ENCODE results near the gene LSM12. TPM values are rescaled to one million over a fixed set of nuclear protein-coding genes. Genes with fewer than 3 reads are reported as not detected.

Gene LSM12
- total RNA-seq, 2 experiments from 2014 or later, result 79.8 to 83.9 TPM

DNA sequence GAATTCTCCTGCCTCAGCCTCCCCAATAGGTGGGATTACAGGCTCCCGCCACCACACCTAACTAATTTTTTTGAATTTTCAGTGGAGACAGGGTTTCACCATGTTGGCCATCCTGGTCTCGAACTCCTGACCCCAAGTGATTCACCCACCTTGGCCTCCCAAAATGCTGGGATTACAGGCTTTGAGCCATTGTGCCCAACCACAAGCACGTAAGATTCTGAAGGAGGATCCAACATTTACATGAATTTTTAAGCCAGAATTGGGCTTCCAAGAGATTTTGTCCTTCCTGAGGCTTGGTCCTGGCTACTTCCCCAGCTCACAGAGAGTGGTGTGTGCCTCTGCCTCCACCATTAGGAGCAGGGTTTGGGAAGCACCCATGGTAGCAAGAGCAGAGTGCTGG lies 15.2 kb upstream of the LSM12 start:
- H3K4me3 Mint-ChIP-seq, result no peak overlapping the region
- H3K9me3 Mint-ChIP-seq, result no peaks in the 10 kb centered on the region
- no peak overlapping the region for H3K27ac Mint-ChIP-seq
- no peak for DNase-seq
- H3K4me1 Mint-ChIP-seq (ENCODE audit: low read depth), result peaks cover 5% of the 10 kb centered on the region
- H3K36me3 Mint-ChIP-seq (ENCODE audit: low read depth), result peaks cover 9% of the 10 kb centered on the region
- intact Hi-C loops (cut with micrococcal nuclease), result no loop called here
- no peaks in the 10 kb centered on the region for H3K27me3 Mint-ChIP-seq (ENCODE audit: low read depth)
- CTCF ChIA-PET, result no interaction called here

DNA sequence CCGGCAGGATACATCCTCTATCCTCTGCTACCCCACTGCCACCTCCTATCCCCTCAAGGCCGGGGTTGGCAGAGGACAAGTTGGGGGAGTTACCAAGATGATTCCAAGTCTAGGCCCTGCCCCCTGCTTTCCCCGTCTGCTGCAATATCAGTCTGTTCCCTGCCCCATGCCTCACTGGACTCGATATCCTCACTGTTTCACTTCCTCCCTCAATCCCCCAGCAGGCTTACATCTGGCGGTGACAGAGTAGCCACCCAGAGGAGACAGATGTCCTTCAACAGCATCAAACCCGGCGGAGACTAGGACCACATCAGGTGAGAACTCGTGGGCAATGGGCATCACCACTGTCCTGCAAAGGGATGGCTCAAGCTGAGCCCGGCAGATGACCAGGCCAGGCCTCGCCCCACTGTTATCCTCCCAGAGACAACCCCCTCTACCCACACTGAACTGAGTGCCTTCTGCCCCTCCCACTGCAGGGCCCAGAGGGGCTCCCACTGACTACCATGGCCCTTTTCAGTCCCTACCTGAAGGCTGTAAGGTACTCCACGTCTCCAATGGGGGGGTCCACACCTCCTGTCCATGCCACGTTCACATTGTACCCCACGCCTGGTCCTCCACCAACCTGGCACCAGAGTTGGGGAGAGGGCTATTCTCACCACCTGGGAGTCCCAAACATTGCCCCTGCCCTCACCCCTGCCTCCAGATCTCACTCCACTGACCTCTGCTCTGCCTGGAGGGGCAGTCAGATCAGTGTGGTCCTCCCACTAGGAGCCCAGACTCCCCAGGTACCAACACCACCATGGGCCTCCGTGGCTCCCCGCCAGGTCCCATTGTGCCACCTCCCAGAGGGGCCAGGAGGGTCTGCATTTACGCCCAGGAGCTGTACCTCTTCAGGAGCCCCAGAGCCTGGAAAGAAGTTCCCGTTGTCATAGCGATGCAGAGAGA lies 13.7 kb upstream of the LSM12 start:
- Mint-ChIP-seq H3K27ac (no peak overlapping the region), H3K4me1 (ENCODE audit: low read depth) (no peaks in the 10 kb centered on the region), H3K9me3 (no peaks in the 10 kb centered on the region), H3K36me3 (ENCODE audit: low read depth) (peaks cover 9% of the 10 kb centered on the region), H3K4me3 (no peak overlapping the region), H3K27me3 (ENCODE audit: low read depth) (no peaks in the 10 kb centered on the region)
- CTCF ChIA-PET, result interaction anchor here (0.5 kb wide), 1 partner anchor 160 kb away, joined by 4 read pairs; no protein-coding TSS in a partner anchor
- intact Hi-C loops (cut with micrococcal nuclease), result no loop called here
- DNase-seq, result no peak

DNA sequence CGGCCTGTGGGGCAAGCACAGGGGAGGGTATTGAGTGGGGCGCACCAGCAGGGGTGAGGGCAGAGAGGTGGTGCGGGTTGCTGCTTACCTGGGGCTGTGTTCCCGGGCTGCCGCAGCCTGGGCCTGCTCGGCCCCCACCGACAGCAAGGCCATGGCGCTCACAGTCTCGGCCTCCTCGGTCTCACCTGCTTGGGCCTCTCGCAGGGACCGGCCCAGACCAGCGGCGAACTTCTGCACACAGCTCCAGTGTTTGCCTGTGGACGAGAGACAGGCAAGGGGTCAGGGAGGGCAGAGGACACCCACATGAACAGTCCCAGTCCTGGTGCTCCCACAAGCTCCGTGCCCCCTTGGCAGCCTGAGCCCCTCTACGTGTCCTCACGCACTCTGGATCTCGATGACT lies 11.9 kb upstream of the LSM12 start:
- intact Hi-C loops (cut with micrococcal nuclease), result no loop called here
- H3K27me3 Mint-ChIP-seq (ENCODE audit: low read depth), result no peaks in the 10 kb centered on the region
- H3K4me1 Mint-ChIP-seq (ENCODE audit: low read depth), result no peaks in the 10 kb centered on the region
- peaks cover 13% of the 10 kb centered on the region for H3K36me3 Mint-ChIP-seq (ENCODE audit: low read depth)
- no peak for DNase-seq
- no peak overlapping the region for H3K4me3 Mint-ChIP-seq
- no peak overlapping the region for H3K27ac Mint-ChIP-seq
- no peaks in the 10 kb centered on the region for H3K9me3 Mint-ChIP-seq
- CTCF ChIA-PET, result no interaction called here

DNA sequence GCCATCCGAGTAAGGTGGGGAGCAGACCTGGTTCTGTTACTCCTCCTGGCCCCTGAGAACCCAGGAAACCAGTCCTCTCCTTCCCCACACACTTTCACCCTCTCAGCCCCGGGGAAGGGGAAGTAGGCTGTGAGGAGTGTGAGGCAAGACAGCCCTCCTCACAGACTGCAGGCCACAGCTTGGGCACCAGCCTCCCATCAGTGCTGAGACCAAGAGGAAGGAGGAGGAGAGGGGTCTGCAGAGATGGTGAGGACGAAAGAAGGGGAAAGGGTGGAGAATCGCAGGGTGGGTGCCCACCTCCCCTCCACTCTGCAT lies 11.1 kb upstream of the LSM12 start:
- H3K27me3 Mint-ChIP-seq (ENCODE audit: low read depth), result no peaks in the 10 kb centered on the region

DNA sequence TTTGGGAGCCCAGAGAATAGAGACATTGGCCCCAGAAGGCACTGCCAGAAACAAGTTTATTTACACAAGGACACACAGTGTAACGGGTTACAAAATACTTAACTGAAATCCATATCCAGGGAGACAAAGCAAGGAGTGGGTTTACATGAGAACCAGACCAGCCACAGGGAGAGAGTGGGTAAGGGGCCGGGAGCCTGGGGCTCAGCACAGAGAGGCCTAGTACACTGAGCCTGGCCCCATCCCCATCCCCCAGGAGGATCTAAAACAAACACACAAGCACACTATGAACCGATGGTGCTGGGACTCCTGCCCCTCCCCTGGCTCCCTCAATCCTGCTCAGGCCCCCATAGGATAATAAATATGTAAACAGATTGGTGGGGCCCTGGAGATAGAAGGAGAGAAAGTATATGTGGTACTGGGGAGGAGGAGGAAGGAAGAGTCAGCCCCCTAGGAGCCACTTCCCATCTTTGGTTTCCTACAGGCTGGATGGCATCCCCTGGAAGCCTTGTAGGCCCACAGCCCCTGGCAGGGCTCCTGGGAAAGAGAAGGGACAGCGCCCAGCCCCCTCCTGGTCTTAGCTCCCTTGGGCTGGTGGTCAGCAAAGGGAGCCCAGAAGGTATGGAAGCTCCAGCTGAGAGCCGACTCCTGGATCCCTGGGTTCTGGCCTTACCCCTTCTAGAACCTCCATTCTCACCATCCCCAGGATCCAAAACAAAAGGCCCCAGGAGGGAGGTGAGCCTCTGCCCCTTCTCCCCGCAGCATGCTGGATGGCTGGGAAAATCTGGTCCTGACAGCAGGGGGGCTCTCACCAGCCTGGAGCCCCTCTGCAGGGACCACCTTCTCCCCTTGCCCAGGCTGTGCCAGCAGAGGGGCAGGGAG lies 10.5 kb upstream of the LSM12 start:
- peaks cover 10% of the 10 kb centered on the region for H3K36me3 Mint-ChIP-seq (ENCODE audit: low read depth)
- H3K27ac Mint-ChIP-seq, result no peak overlapping the region
- intact Hi-C loops (cut with micrococcal nuclease), result no loop called here

More for the DNA sequence above, 11.1 kb upstream of the LSM12 start:
- no peak overlapping the region for H3K4me3 Mint-ChIP-seq
- DNase-seq, result no peak
- peaks cover 5% of the 10 kb centered on the region for H3K4me1 Mint-ChIP-seq (ENCODE audit: low read depth)
- H3K9me3 Mint-ChIP-seq, result no peaks in the 10 kb centered on the region
- intact Hi-C loops (cut with micrococcal nuclease), result no loop called here
- no peak overlapping the region for H3K27ac Mint-ChIP-seq
- H3K36me3 Mint-ChIP-seq (ENCODE audit: low read depth), result peaks cover 11% of the 10 kb centered on the region
- CTCF ChIA-PET, result no interaction called here

DNA sequence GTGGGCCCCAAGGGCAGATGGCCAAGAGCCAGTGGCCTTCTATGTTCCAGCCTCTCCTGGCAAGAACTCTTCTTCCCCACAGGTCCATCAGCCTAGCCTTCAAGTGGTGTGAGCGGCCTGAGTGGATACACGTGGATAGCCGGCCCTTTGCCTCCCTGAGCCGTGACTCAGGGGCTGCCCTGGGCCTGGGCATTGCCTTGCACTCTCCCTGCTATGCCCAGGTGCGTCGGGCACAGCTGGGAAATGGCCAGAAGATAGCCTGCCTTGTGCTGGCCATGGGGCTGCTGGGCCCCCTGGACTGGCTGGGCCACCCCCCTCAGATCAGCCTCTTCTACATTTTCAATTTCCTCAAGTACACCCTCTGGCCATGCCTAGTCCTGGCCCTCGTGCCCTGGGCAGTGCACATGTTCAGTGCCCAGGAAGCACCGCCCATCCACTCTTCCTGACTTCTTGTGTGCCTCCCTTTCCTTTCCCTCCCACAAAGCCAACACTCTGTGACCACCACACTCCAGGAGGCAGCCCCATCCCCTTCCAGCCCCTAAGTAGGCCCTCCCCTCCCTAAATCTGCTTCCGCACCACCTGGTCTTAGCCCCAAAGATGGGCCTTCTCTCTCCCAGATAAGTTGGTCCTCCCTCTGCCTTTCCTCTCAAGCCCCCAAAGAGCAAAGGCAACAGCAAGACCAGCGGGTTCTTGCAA lies 9.3 kb upstream of the LSM12 start:
- H3K27me3 Mint-ChIP-seq (ENCODE audit: low read depth), result no peaks in the 10 kb centered on the region
- H3K36me3 Mint-ChIP-seq (ENCODE audit: low read depth), result peaks cover 10% of the 10 kb centered on the region
- CTCF ChIA-PET, result interaction anchor here (1.4 kb wide), 1 partner anchor 41 kb away, joined by 5 read pairs; no protein-coding TSS in a partner anchor
- no peak overlapping the region for H3K27ac Mint-ChIP-seq
- H3K4me1 Mint-ChIP-seq (ENCODE audit: low read depth), result peaks cover 16% of the 10 kb centered on the region
- no peak overlapping the region for H3K4me3 Mint-ChIP-seq
- intact Hi-C loops (cut with micrococcal nuclease), result no loop called here
- DNase-seq, result no peak
- no peaks in the 10 kb centered on the region for H3K9me3 Mint-ChIP-seq

More for the DNA sequence above, 10.5 kb upstream of the LSM12 start:
- H3K9me3 Mint-ChIP-seq, result no peaks in the 10 kb centered on the region
- H3K27me3 Mint-ChIP-seq (ENCODE audit: low read depth), result no peaks in the 10 kb centered on the region
- H3K4me1 Mint-ChIP-seq (ENCODE audit: low read depth), result peaks cover 7% of the 10 kb centered on the region
- CTCF ChIA-PET, result no interaction called here
- no peak overlapping the region for H3K4me3 Mint-ChIP-seq
- DNase-seq, result no peak

DNA sequence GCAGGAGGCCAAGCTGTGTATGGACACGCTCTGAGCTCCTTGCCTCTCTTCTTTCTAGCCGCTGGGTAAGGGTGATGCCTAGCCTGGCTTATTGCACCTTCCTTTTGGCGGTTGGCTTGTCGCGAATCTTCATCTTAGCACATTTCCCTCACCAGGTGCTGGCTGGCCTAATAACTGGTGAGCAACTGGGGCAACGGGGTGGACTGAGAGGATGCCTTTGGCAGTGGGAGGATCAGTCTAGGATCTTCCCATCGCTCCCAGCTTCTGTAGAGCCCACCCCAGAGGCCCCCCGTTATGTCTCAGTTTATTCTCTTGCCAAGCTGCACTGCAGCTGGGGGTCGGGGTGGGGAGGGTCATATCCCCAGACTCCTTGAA lies 8.4 kb upstream of the LSM12 start:
- no peak for DNase-seq
- H3K9me3 Mint-ChIP-seq, result no peaks in the 10 kb centered on the region
- intact Hi-C loops (cut with micrococcal nuclease), result no loop called here
- no peaks in the 10 kb centered on the region for H3K27me3 Mint-ChIP-seq (ENCODE audit: low read depth)
- peaks cover 10% of the 10 kb centered on the region for H3K36me3 Mint-ChIP-seq (ENCODE audit: low read depth)
- H3K4me1 Mint-ChIP-seq (ENCODE audit: low read depth), result peaks cover 22% of the 10 kb centered on the region
- CTCF ChIA-PET, result interaction anchor here (1.4 to 1.8 kb wide), 2 partner anchors 9 to 42 kb away, joined by 4 to 5 read pairs; no protein-coding TSS in a partner anchor
- no peak overlapping the region for H3K4me3 Mint-ChIP-seq
- H3K27ac Mint-ChIP-seq, result no peak overlapping the region

DNA sequence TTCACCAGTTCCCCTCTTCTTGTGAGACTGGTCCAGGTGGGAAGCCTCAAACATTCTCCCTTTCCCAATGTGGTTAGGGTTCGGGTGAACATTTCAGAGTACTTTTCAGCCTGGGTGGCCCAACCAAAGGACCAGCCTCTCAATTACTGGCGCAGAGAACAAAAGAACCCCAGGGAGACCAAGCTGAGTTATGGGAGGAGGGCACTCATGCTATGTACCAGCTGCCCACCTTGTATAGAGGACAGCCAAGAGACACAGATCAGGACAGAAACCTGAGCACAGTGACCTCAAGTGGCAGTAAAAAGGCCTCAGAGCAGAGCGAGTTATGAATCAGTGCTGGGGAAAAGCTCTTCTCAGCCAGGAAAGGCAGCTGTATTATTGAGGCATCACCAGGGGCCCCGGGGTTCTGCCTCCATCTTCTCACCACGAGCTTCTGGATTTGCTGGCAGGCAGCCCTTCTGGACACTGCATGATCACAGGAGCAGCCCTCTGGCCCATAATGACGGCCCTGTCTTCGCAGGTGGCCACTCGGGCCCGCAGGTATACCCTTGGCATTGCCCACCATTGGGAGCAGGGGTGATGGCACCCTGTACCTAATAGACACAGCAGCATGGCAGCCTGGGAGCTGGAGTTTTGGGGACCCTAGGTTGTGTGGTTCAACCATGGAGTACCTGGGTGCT lies 7.9 kb upstream of the LSM12 start:
- no peak for DNase-seq
- CTCF ChIA-PET, result interaction anchor here (1.4 to 1.8 kb wide), 2 partner anchors 9 to 42 kb away, joined by 4 to 5 read pairs; no protein-coding TSS in a partner anchor
- Mint-ChIP-seq H3K36me3 (ENCODE audit: low read depth) (peaks cover 10% of the 10 kb centered on the region), H3K4me3 (no peak overlapping the region), H3K9me3 (no peaks in the 10 kb centered on the region), H3K27me3 (ENCODE audit: low read depth) (no peaks in the 10 kb centered on the region), H3K4me1 (ENCODE audit: low read depth) (peaks cover 24% of the 10 kb centered on the region), H3K27ac (no peak overlapping the region)
- intact Hi-C loops (cut with micrococcal nuclease), result no loop called here

DNA sequence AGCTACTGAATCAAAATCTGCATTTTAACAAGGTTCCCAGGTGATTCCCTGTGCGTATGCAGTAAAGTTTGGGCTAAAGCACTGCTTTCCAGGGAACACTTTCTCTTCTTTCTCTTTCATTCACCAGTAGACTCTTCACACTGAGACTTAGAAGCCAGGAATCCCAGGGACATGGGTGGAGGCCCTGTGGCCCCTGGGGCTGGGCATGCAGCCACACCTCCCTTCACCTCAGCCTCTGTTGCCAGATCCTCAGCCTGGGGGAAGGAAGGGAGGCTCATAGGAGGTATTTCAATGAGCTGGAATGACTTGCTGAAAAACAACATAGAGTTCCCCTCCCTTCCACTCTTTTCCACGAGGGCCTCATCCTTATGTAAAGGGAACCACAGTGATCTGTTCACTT lies 5.3 kb upstream of the LSM12 start:
- Mint-ChIP-seq H3K4me1 (ENCODE audit: low read depth) (peaks cover 36% of the 10 kb centered on the region), H3K9me3 (no peaks in the 10 kb centered on the region), H3K27ac (peak overlapping the region; percentile 59), H3K36me3 (ENCODE audit: low read depth) (peaks cover 3% of the 10 kb centered on the region), H3K4me3 (peak overlapping the region; percentile 98), H3K27me3 (ENCODE audit: low read depth) (no peaks in the 10 kb centered on the region)
- CTCF ChIA-PET, result interaction anchor here (0.8 kb wide), 1 partner anchor 95 kb away, joined by 3 read pairs; no protein-coding TSS in a partner anchor
- DNase-seq, result no peak
- intact Hi-C loops (cut with micrococcal nuclease), result loop anchor here (2.0 kb wide), 2 partner anchors 57 to 67 kb away; partner anchors contain the start of gene TMEM101

DNA sequence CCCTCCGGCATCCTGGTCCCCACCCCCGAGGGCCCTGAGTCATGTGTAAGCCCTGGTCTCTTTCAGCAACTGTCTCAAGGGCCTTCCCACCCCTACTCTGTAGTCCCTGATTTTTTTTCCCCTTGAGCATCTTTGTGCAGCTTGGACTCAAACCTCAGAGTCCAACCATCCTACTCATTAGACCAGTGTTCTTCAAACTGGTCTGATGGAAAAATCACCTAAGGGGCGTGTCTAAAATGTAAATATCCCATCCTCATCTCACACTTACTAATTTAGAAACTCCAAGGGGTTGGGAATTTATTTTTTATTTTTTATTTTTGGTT lies 4.7 kb upstream of the LSM12 start:
- H3K9me3 Mint-ChIP-seq, result no peaks in the 10 kb centered on the region
- CTCF ChIA-PET, result interaction anchor here (0.8 kb wide), 1 partner anchor 95 kb away, joined by 3 read pairs; no protein-coding TSS in a partner anchor
- no peak for DNase-seq
- intact Hi-C loops (cut with micrococcal nuclease), result loop anchor here (2.0 kb wide), 2 partner anchors 56 to 68 kb away; partner anchors contain the start of gene TMEM101
- H3K4me3 Mint-ChIP-seq, result peak overlapping the region; percentile 98
- H3K4me1 Mint-ChIP-seq (ENCODE audit: low read depth), result peaks cover 39% of the 10 kb centered on the region
- H3K36me3 Mint-ChIP-seq (ENCODE audit: low read depth), result peaks cover 3% of the 10 kb centered on the region
- no peaks in the 10 kb centered on the region for H3K27me3 Mint-ChIP-seq (ENCODE audit: low read depth)
- H3K27ac Mint-ChIP-seq, result peak overlapping the region; percentile 96

DNA sequence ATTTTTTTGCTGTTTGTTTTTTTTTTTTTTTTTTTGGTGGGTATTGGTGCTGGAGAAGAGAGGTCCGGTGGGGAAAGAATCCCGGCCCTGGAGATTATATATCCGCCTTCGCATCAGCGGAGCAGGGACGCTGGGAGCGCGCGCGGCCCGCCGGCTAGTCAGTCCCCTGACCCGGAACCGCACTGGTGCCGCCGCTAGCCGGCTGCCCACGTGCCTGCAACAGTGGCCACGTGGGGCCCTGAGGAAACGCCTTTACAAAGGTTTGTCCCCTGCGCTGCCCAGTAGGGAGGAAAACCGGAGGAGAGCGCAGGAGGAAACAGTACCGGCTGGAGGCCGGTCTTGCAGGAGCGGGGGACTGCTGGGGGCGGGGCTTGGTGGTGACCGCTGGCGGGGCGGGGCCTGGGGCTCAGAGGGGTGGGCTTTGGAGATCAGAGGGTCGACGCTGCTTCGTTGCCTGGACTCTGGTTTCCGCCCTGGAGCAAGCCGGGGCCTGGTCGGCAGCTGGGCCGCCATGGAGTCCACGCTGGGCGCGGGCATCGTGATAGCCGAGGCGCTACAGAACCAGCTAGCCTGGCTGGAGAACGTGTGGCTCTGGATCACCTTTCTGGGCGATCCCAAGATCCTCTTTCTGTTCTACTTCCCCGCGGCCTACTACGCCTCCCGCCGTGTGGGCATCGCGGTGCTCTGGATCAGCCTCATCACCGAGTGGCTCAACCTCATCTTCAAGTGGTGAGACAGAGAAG lies 4.2 kb upstream of the LSM12 start, which contains the start of gene G6PC3:
TSS of gene G6PC3 (plus strand) at position 281 of the 743 bp plus-strand sequence. CDS start at position 512, 231 bp downstream.
- intact Hi-C loops (cut with micrococcal nuclease), result loop anchor here (1.0 to 2.0 kb wide), 5 partner anchors 53 to 116 kb away; partner anchors contain the start of genes HDAC5, TMEM101 and TMUB2
- DNase-seq, result peak; percentile 94
- CTCF ChIA-PET, result interaction anchor here (0.8 to 1.1 kb wide), 2 partner anchors 47 to 96 kb away, joined by 3 to 4 read pairs; no protein-coding TSS in a partner anchor
- H3K27ac Mint-ChIP-seq, result peak within 1 kb of the TSS; percentile 96
- peak within 1 kb of the TSS; percentile 98 for H3K4me3 Mint-ChIP-seq
- no peaks in the 10 kb centered on the region for H3K27me3 Mint-ChIP-seq (ENCODE audit: low read depth)
- no peaks in the 10 kb centered on the region for H3K9me3 Mint-ChIP-seq
- H3K36me3 Mint-ChIP-seq (ENCODE audit: low read depth), result peaks cover 7% of the 10 kb centered on the region
- H3K4me1 Mint-ChIP-seq (ENCODE audit: low read depth), result peaks cover 42% of the 10 kb centered on the region

Data from activated naive CD4-positive, alpha-beta T cell treated with anti-CD3 and anti-CD28 coated beads for 36 hours (primary cell).